ENCODE results near the gene TNNT3. TPM values are rescaled to one million over a fixed set of nuclear protein-coding genes. Genes with fewer than 3 reads are reported as not detected.

The TNNT3 gene
- total and polyA plus RNA-seq, 2 of the 4 experiments (the other 2 are of a cell fraction), result not detected

DNA sequence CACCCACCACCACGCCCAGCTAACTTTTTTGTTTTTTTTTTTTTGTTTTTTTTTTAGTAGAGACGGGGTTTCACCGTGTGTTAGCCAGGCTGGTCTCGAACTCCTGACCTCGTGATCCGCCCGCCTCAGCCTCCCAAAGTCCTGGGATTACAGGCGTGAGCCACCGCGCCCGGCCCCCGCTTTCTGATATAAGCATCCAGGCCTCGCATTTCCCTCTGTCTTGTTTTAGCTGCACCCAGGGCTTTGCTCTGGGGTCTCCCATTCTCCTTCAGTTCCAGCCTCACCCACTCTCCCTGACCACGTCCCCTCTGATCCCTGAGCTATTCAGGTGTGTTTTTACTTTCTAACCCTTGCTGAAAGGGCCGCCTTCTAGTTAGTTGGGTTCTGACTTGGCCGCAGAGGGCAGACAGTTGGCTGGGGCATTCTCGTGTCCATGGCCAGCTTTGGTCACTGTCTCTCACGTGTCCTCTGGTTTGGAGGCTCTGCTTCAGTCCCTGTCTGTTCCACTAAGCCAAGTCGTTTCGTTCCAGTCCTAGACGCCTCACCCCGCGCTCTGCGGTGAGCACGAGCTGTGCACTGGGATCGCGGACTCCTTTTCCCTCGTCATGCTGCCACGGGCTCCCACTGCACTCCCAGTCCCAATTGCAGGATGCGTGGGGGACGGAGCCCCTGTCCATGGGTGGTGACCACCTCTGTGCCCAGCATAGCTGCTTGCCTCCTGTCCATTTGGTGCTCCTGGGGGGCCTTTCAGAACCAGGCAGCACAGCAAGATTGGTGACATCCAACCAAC, 6.0 kb upstream of the TNNT3 start:
- ChIA-PET POLR2A (ENCODE audit: unreplicated experiment) (no interaction called here), CTCF (interaction anchor here (0.7 kb wide), 1 partner anchor 31 kb away, joined by 5 read pairs; no protein-coding TSS in a partner anchor)
- Histone ChIP-seq H4K20me1 (ENCODE audit: insufficient read depth, low read length) (no peaks in the 10 kb centered on the region; the same call in 1 of the 2 replicates), H2BK5ac (ENCODE audit: low read depth, low read length, poor library complexity, severe bottlenecking) (no peak overlapping the region), H3K14ac (replicated peaks; ENCODE audit: low read depth, low read length) (no peak overlapping the region), H3K4ac (ENCODE audit: low read depth, low read length) (no peak overlapping the region), H2AFZ (replicated peaks; ENCODE audit: low read length, poor library complexity) (no peak overlapping the region), H2BK20ac (ENCODE audit: low read depth, low read length) (no peak overlapping the region), H2BK15ac (ENCODE audit: low read depth, low read length) (no peak overlapping the region), H3K79me1 (ENCODE audit: low read depth in 1 of 2, low read length in 2 of 2) (no peaks in the 10 kb centered on the region), H3K4me1 (ENCODE audit: control insufficient read depth, insufficient read depth, low read length) (no peaks in the 10 kb centered on the region), H4K91ac (ENCODE audit: insufficient read depth, low read depth, low read length) (no peak overlapping the region), H3K4me3 (ENCODE audit: insufficient read depth, low read depth, low read length) (no peak overlapping the region), H4K5ac (ENCODE audit: low read depth, low read length) (no peak overlapping the region), H4K8ac (ENCODE audit: low read depth in 2 of 2, low read length in 2 of 2) (no peak overlapping the region), H2BK120ac (ENCODE audit: low read depth, low read length) (no peak overlapping the region), H3K27ac (ENCODE audit: insufficient read depth, low read length) (no peak overlapping the region), H3K36me3 (ENCODE audit: control insufficient read depth, insufficient read depth, low read length) (no peaks in the 10 kb centered on the region), H2AK5ac (ENCODE audit: low read depth, low read length) (no peak overlapping the region), H3K9ac (ENCODE audit: low read depth, low read length) (no peak overlapping the region), H3K23ac (ENCODE audit: low read depth, low read length) (no peak overlapping the region), H3K9me3 (ENCODE audit: control insufficient read depth, insufficient read depth, low read length) (no peaks in the 10 kb centered on the region), H3K18ac (ENCODE audit: low read depth, low read length) (no peak overlapping the region), H2AK9ac (replicated peaks; ENCODE audit: low read depth, low read length, poor library complexity) (no peak overlapping the region), H3K4me2 (ENCODE audit: low read depth, low read length) (no peak overlapping the region), H3K9me1 (ENCODE audit: insufficient read depth, low read length) (no peaks in the 10 kb centered on the region), H3K27me3 (ENCODE audit: control insufficient read depth, insufficient read depth, low read length) (peaks cover 9% of the 10 kb centered on the region; the same call in 1 of the 2 replicates), H3K56ac (ENCODE audit: extremely low read depth, insufficient read depth, low read length) (no peak overlapping the region)
- 80% methylated on average over 8 of the region's 31 CpGs; no CpG with 5 or more reads in 1 of the 2 experiments for WGBS, 2 experiments (ENCODE audit: extremely low coverage in 2 of 2, insufficient read length in 1 of 2)
- intact Hi-C loops (cut with micrococcal nuclease) (no loop called here), in situ Hi-C loops (cut with MboI; ENCODE audit: low sequenced_read_pairs) (no loop called here), dilution Hi-C loops (cut with HindIII; ENCODE audit: low sequenced_read_pairs, unreplicated experiment) (no loop called here)
- ATAC-seq (ENCODE audit: low read depth), result no peak
- TF ChIP-seq RCOR1 (IDR thresholded peaks at IDR 0.05; ENCODE audit: insufficient replicate concordance, low read length), result no peak
- TF ChIP-seq POLR2A (IDR thresholded peaks at IDR 0.05; ENCODE audit: low read depth, low read length), result no peak
- TF ChIP-seq SMC3 (IDR thresholded peaks at IDR 0.05; ENCODE audit: low read depth, low read length), result no peak
- TF ChIP-seq CHD1 (IDR thresholded peaks at IDR 0.05; ENCODE audit: low read depth, low read length), result no peak
- no peak for TF ChIP-seq MXI1 (IDR thresholded peaks at IDR 0.05; ENCODE audit: borderline replicate concordance, low read depth, low read length)
- TF ChIP-seq BHLHE40 (IDR thresholded peaks at IDR 0.05; ENCODE audit: low read depth, low read length), result no peak
- no peak for TF ChIP-seq ELK1 (IDR thresholded peaks at IDR 0.05; ENCODE audit: borderline replicate concordance, low read depth, low read length)
- no peak for TF ChIP-seq USF2 (IDR thresholded peaks at IDR 0.05; ENCODE audit: low read depth, low read length)
- no peak for TF ChIP-seq MAFK (IDR thresholded peaks at IDR 0.05; ENCODE audit: low read depth, low read length)
- TF ChIP-seq CEBPB (IDR thresholded peaks at IDR 0.05; ENCODE audit: low read depth, low read length), result no peak
- TF ChIP-seq CTCF (conservative IDR thresholded peaks at IDR 0.05; ENCODE audit: low read depth, low read length), result no peak
- TF ChIP-seq RFX5 (IDR thresholded peaks at IDR 0.05; ENCODE audit: low read depth, low read length), result no peak
- DNase-seq, result no peak
- no TSS peak for BruUV-seq (replicated peaks)

Measured in IMR-90 (cell line).